GM23338 (cell line): ENCODE data around the gene TRIM38. TPM values are rescaled to one million over a fixed set of nuclear protein-coding genes. Genes with fewer than 3 reads are reported as not detected.

Experiments used
- ATAC-seq: fragments of 200-7000 bp; cut with Tn5 transposase; 3 replicates; pipeline ENCODE4 v1.9.1; 2020
- DNase-seq: peaks from one replicate; pipeline ENCODE4 v3.0.0-alpha.2; 2015; ENCODE audit warnings: low spot score
- H2AFZ ChIP-seq: fragments of 200-600 bp; sonication (generic); 2 replicates; pipeline ENCODE4 v1.8.0; 2016; ENCODE audit warnings: antibody characterized with exemption, mild to moderate bottlenecking, moderate library complexity
- H3F3A ChIP-seq: fragments of 200-600 bp; sonication (generic); replicated peaks from 2 replicates; pipeline ENCODE4 v1.8.0; 2017; ENCODE audit warnings: antibody characterized with exemption, mixed run types, low read depth
- H3K27ac ChIP-seq: fragments of 200-600 bp; sonication (generic); 2 replicates; pipeline ENCODE4 v1.6.1; 2016; ENCODE audit warnings: low read depth
- H3K27me3 ChIP-seq: fragments of 200-600 bp; sonication (generic); 2 replicates; pipeline ENCODE4 v1.8.0; 2016; ENCODE audit warnings: mild to moderate bottlenecking, mixed run types, moderate library complexity; ENCODE audit not compliant: insufficient read depth
- H3K36me3 ChIP-seq: fragments of 200-600 bp; sonication (generic); 2 replicates; pipeline ENCODE4 v1.8.0; 2016; ENCODE audit warnings: mild to moderate bottlenecking; ENCODE audit not compliant: insufficient read depth
- H3K4me1 ChIP-seq: fragments of 200-600 bp; sonication (generic); 2 replicates; pipeline ENCODE4 v1.8.0; 2016; ENCODE audit warnings: mild to moderate bottlenecking, moderate library complexity; ENCODE audit not compliant: insufficient read depth
- H3K4me2 ChIP-seq: fragments of 200-600 bp; sonication (generic); 2 replicates; pipeline ENCODE4 v1.7.1; 2017; ENCODE audit warnings: mixed run types
- H3K4me3 ChIP-seq: fragments of 200-600 bp; sonication (generic); 2 replicates; pipeline ENCODE4 v1.6.1; 2016; ENCODE audit warnings: mixed run types
- H3K79me2 ChIP-seq: fragments of 200-600 bp; sonication (generic); replicated peaks from 2 replicates; pipeline ENCODE4 v1.8.0; 2017; ENCODE audit warnings: mild to moderate bottlenecking; ENCODE audit not compliant: insufficient read depth
- H3K9me2 ChIP-seq: fragments of 200-600 bp; sonication (generic); 2 replicates; pipeline ENCODE4 v1.8.0; 2017; ENCODE audit not compliant: insufficient read depth
- H4K20me1 ChIP-seq: fragments of 200-600 bp; sonication (generic); replicated peaks from 2 replicates; pipeline ENCODE4 v1.8.0; 2017; ENCODE audit warnings: mild to moderate bottlenecking; ENCODE audit not compliant: insufficient read depth
- H3K27ac Mint-ChIP-seq: 2 replicates; pipeline ENCODE4 v1.8.0; 2020; ENCODE audit warnings: inconsistent platforms, mild to moderate bottlenecking, moderate library complexity, mixed read lengths
- H3K27me3 Mint-ChIP-seq: 3 replicates; pipeline ENCODE4 v1.8.0; 2022; ENCODE audit warnings: low read depth, mild to moderate bottlenecking, moderate library complexity, mixed read lengths, inconsistent platforms; ENCODE audit not compliant: insufficient read depth, poor library complexity
- H3K36me3 Mint-ChIP-seq: 3 replicates; pipeline ENCODE4 v1.8.0; 2021; ENCODE audit warnings: low read depth, mild to moderate bottlenecking, inconsistent platforms, moderate library complexity, mixed read lengths
- H3K4me1 Mint-ChIP-seq: 3 replicates; pipeline ENCODE4 v1.8.0; 2020; ENCODE audit warnings: mild to moderate bottlenecking, inconsistent platforms, mixed read lengths
- H3K4me3 Mint-ChIP-seq: 3 replicates; pipeline ENCODE4 v1.8.0; 2021; ENCODE audit warnings: moderate library complexity, mild to moderate bottlenecking, inconsistent platforms, mixed read lengths
- H3K9me3 Mint-ChIP-seq: 3 replicates; pipeline ENCODE4 v1.8.0; 2020; ENCODE audit warnings: moderate library complexity, mild to moderate bottlenecking, inconsistent platforms, mixed read lengths
- CREB1 ChIP-seq: fragments of 250-450 bp; sonication (Bioruptor Pico); IDR thresholded peaks from 2 replicates; pipeline ENCODE4 v1.5.0; 2020; ENCODE audit warnings: low read depth, mild to moderate bottlenecking, moderate library complexity
- CTCF ChIP-seq, 2 experiments: fragments of 200-600 bp in 1 of 2; sonication (generic) in 1 of 2; conservative IDR thresholded peaks; 2 replicates each; pipeline versions ENCODE4 v1.5.1 to v1.6.1; 2016 to 2017; ENCODE audit warnings: antibody characterized with exemption in 2 of 2, low read depth in 2 of 2, mild to moderate bottlenecking in 2 of 2, moderate library complexity in 1 of 2
- EZH2 ChIP-seq: fragments of 200-600 bp; sonication (generic); IDR thresholded peaks from one replicate; pipeline ENCODE4 v1.8.0; 2017; ENCODE audit warnings: antibody characterized with exemption, mild to moderate bottlenecking, low read depth; ENCODE audit not compliant: unreplicated experiment
- EZH2phosphoT487 ChIP-seq: fragments of 200-600 bp; sonication (generic); IDR thresholded peaks from one replicate; pipeline ENCODE4 v1.8.1; 2018; ENCODE audit warnings: antibody characterized with exemption; ENCODE audit not compliant: unreplicated experiment
- NANOG ChIP-seq: IDR thresholded peaks from 2 replicates; pipeline ENCODE4 v1.6.1; 2016; ENCODE audit warnings: antibody characterized with exemption, borderline replicate concordance
- POLR2AphosphoS5 ChIP-seq: IDR thresholded peaks from 2 replicates; pipeline ENCODE4 v1.6.1; 2016; ENCODE audit warnings: antibody characterized with exemption, low read depth
- ZNF114 ChIP-seq: fragments of 250-450 bp; sonication (Bioruptor Pico); IDR thresholded peaks from 2 replicates; pipeline ENCODE4 v1.5.0; 2020; ENCODE audit warnings: mild to moderate bottlenecking, moderate library complexity
- ZNF462 ChIP-seq: fragments of 250-450 bp; sonication (Bioruptor Pico); IDR thresholded peaks from 2 replicates; pipeline ENCODE4 v1.5.0; 2020; ENCODE audit warnings: mild to moderate bottlenecking, moderate library complexity
- polyA plus RNA-seq: library from polyadenylated mRNA; unstranded; fragments of >200 nt; fragmentation: Nextera tagmentation; extraction: Ambion mirVana; gene quantifications from 2 replicates; pipeline ENCODE4 v1.2.1, GENCODE V29; 2016
- total RNA-seq: library from RNA; depleted of rRNA; stranded (reverse); fragments of >200 nt; shearing (Covaris generic); gene quantifications from 2 replicates; pipeline ENCODE4 v1.2.3, GENCODE V29; 2014
- TF ChIP-seq, protein P1 (sequence below): IDR thresholded peaks from one replicate; pipeline ENCODE4 v1.6.1; 2018; ENCODE audit warnings: antibody characterized with exemption; ENCODE audit not compliant: unreplicated experiment

The TRIM38 gene
- total and polyA plus RNA-seq, 2 experiments from 2014 or later: 0.66 to 0.82 TPM

GRCh38 chr6:25972902-25973301 lies 10.3 kb downstream of the TRIM38 start (continued):
- TF ChIP-seq, protein P1, sequence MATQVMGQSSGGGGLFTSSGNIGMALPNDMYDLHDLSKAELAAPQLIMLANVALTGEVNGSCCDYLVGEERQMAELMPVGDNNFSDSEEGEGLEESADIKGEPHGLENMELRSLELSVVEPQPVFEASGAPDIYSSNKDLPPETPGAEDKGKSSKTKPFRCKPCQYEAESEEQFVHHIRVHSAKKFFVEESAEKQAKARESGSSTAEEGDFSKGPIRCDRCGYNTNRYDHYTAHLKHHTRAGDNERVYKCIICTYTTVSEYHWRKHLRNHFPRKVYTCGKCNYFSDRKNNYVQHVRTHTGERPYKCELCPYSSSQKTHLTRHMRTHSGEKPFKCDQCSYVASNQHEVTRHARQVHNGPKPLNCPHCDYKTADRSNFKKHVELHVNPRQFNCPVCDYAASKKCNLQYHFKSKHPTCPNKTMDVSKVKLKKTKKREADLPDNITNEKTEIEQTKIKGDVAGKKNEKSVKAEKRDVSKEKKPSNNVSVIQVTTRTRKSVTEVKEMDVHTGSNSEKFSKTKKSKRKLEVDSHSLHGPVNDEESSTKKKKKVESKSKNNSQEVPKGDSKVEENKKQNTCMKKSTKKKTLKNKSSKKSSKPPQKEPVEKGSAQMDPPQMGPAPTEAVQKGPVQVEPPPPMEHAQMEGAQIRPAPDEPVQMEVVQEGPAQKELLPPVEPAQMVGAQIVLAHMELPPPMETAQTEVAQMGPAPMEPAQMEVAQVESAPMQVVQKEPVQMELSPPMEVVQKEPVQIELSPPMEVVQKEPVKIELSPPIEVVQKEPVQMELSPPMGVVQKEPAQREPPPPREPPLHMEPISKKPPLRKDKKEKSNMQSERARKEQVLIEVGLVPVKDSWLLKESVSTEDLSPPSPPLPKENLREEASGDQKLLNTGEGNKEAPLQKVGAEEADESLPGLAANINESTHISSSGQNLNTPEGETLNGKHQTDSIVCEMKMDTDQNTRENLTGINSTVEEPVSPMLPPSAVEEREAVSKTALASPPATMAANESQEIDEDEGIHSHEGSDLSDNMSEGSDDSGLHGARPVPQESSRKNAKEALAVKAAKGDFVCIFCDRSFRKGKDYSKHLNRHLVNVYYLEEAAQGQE: no peak
- TF ChIP-seq POLR2AphosphoS5: no peak

DNA sequence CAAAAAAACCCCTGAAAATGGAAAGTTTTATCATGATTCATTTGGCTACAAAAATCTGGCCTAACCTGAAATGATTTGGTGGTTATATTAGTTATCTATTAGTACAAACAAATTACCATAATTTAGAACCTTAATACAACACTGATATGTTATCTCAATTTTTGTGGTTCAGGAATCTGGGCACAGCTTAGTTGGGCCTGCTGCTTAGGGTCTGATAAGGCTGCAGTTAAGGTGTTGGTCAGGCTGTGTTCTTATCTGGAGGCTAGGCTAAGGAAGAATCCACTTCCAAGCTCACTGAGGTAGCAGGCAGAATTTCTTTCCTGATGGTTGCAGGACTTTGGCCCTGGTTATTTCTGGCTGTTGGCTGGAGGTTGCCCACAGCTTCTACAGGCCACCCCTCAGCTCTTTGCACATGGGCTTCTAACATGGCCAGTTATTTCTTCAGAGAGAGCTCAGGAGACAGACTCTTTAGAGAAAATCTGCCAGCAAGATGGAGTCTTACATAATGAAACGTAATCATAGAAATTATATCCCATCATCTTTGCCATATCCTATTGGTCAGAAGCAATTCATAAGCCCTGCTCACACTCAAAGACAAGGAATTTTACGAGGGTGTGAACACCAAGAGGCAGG lies 11.4 kb downstream of the TRIM38 start:
- Mint-ChIP-seq H3K4me1 (no peaks in the 10 kb centered on the region), H3K27ac (no peak overlapping the region), H3K9me3 (no peaks in the 10 kb centered on the region), H3K27me3 (no peaks in the 10 kb centered on the region), H3K36me3 (peaks cover 14% of the 10 kb centered on the region; the same call in 2 of the 3 replicates), H3K4me3 (no peak overlapping the region)
- peaks cover 9% of the 10 kb centered on the region for H3K4me1 ChIP-seq
- TF ChIP-seq POLR2AphosphoS5 (no peak), ZNF462 (no peak), CREB1 (CRISPR knock-in tag) (no peak), EZH2phosphoT487 (no peak), NANOG (no peak), ZNF114 (CRISPR knock-in tag) (no peak), CTCF (conservative IDR thresholded peaks at IDR 0.05; ENCODE audit: low read depth in 2 of 2) (no peak), EZH2 (no peak)
- 0 out of 2 replicates have a peak, but pooled peaks cover 8% of the 10 kb centered on the region for H3K9me2 ChIP-seq
- H3K4me2 ChIP-seq: no peak overlapping the region
- no peaks in the 10 kb centered on the region for H3F3A ChIP-seq
- no peak for DNase-seq
- no peaks in the 10 kb centered on the region for H4K20me1 ChIP-seq
- H3K36me3 ChIP-seq: no peaks in the 10 kb centered on the region; the same call in 1 of the 2 replicates
- no peak overlapping the region for H2AFZ ChIP-seq
- no peak for ATAC-seq
- no peaks in the 10 kb centered on the region for H3K79me2 ChIP-seq
- H3K4me3 ChIP-seq: no peak overlapping the region
- H3K27ac ChIP-seq: no peak overlapping the region
- H3K27me3 ChIP-seq: no peaks in the 10 kb centered on the region
